ENCODE results near the gene MLLT1.

DNA sequence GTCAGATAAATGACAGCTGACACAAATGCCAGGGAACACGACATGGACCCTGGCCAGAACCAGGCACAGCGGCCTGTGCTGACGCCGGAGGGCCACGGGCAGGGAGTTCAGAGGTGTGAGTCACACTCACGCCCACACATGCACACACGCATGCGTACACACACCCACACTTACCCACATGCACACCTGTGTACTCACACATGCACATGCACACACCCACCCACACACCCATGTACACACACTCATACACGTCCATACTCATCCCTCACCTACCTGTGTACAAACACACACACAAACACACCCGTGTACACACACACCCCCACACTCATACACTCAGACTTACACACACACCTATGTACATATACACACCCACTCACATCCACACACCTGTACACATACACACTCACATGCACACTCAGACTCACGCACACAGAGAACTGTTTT is 40.4 kb downstream of the MLLT1 start:
- TF ChIP-seq, protein P1, sequence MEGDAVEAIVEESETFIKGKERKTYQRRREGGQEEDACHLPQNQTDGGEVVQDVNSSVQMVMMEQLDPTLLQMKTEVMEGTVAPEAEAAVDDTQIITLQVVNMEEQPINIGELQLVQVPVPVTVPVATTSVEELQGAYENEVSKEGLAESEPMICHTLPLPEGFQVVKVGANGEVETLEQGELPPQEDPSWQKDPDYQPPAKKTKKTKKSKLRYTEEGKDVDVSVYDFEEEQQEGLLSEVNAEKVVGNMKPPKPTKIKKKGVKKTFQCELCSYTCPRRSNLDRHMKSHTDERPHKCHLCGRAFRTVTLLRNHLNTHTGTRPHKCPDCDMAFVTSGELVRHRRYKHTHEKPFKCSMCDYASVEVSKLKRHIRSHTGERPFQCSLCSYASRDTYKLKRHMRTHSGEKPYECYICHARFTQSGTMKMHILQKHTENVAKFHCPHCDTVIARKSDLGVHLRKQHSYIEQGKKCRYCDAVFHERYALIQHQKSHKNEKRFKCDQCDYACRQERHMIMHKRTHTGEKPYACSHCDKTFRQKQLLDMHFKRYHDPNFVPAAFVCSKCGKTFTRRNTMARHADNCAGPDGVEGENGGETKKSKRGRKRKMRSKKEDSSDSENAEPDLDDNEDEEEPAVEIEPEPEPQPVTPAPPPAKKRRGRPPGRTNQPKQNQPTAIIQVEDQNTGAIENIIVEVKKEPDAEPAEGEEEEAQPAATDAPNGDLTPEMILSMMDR (IDR thresholded peaks at IDR 0.05; ENCODE audit: low read depth, low read length, poor library complexity, severe bottlenecking): no peak
- TF ChIP-seq EZH2phosphoT487 (IDR thresholded peaks at IDR 0.05; ENCODE audit: borderline replicate concordance, low read length): no peak
